Measurements from ENCODE around the gene USP21.
A peak's percentile ranks its signal among the peaks of the same experiment; 100 is the strongest.

The USP21 gene

GRCh38 chr1:161196521-161197451 lies 37.5 kb downstream of the USP21 start:
- DNase-seq = no peak

GRCh38 chr1:161197560-161198193 lies 38.4 kb downstream of the USP21 start:
- DNase-seq = no peak

GRCh38 chr1:161198194-161198896 lies 39.0 kb downstream of the USP21 start:
- DNase-seq = no peak

- DNase-seq = no peak
These were observed 39.7 kb downstream of the USP21 start, which contains the start of gene ADAMTS4 for GRCh38 chr1:161198897-161199431. ADAMTS4 (minus strand) TSS chr1:161199054; CDS start chr1:161198627, 427 bp downstream.

- DNase-seq = no peak
These were observed 40.3 kb downstream of the USP21 start for GRCh38 chr1:161199506-161200139.

- no peak for DNase-seq
These were observed 41.2 kb downstream of the USP21 start for GRCh38 chr1:161200421-161200991.

- DNase-seq = no peak
These were observed 41.9 kb downstream of the USP21 start for GRCh38 chr1:161200992-161201835.

GRCh38 chr1:161201836-161202712 lies 42.8 kb downstream of the USP21 start, which contains the start of gene NDUFS2:
NDUFS2 (plus strand) TSS chr1:161202367; CDS start chr1:161202386, 19 bp downstream.
- DNase-seq = peak; percentile 97

GRCh38 chr1:161206411-161207140 lies 47.3 kb downstream of the USP21 start:
- no peak for DNase-seq

GRCh38 chr1:161207173-161207572 lies 47.9 kb downstream of the USP21 start:
- DNase-seq = no peak

- peak; percentile 84 for DNase-seq
These were observed 50.6 kb downstream of the USP21 start for GRCh38 chr1:161209790-161210409.

- no peak for DNase-seq
These were observed 55.1 kb downstream of the USP21 start for GRCh38 chr1:161214369-161214768.

GRCh38 chr1:161215076-161215475 lies 55.8 kb downstream of the USP21 start, which contains the start of gene FCER1G:
FCER1G (plus strand) TSS chr1:161215295; CDS start chr1:161215322, 27 bp downstream.
- no peak for DNase-seq
